Measurements from ENCODE around the gene BNIP5.
"Not testable (repeated sequence)": the region's sequence is repeated elsewhere in the genome, so short reads cannot be mapped to it uniquely, and the experiment has no call there.

The BNIP5 gene

DNA sequence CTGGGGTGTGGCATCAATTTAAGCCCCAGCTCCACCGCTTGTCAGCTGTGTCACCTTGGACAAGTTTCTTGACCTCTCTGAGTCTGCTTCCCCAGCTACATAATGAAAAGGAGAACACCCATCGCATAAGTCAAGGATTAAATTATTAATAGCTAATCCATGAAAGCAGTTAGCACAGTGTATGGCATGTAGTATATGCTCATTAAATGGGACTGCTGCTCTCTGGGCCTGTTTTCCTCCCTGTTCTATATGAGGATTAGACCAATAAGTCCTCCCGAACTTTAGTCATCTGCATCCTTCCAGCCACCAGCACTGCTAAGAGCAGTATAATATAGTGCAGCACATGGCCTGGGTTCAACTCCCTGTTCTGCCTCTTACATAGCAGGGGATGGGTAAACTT is 31.1 kb upstream of the BNIP5 start:
- DNase-seq (ENCODE audit: low read depth in 2 of 2) = no peak

DNA sequence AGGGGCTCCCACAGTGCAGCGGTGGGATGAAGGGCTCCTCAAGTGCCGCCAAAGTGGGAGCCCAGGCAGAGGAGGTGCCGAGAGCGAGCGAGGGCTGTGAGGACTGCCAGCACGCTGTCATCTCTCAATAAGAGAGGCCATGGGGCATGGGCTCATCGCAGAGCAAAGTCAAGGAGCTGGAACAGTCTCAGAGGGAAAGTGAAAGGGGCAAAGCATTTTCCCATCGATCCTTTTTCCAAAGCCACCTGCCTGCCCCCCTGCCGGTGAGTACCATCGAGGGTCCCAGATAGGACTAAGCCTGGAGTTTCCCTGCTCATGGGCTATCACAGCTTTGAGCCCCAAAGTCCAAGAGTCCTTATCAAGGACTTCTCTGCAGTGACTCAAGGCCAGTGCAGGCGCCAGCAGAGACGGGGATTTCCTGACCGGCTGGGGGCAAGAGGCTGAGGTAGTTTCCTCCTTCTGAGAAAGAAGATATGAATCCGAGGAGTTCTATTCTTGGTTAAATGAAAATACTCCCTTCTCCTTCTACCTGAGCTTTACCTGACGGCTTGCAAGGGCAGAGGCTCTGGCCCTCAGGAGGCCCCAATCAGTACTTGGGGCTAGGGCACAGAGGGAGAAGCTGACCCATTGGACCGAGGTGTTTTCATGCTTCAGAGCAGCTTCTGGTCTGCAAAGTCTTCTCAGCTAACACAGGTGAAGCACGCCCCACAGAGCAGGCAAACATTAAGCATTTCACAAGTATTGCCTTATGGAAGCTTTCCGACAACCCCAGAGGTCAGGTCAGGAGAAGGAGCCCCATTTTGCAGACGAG is 28.2 kb upstream of the BNIP5 start:
- DNase-seq (ENCODE audit: low read depth in 2 of 2) = no peak

DNA sequence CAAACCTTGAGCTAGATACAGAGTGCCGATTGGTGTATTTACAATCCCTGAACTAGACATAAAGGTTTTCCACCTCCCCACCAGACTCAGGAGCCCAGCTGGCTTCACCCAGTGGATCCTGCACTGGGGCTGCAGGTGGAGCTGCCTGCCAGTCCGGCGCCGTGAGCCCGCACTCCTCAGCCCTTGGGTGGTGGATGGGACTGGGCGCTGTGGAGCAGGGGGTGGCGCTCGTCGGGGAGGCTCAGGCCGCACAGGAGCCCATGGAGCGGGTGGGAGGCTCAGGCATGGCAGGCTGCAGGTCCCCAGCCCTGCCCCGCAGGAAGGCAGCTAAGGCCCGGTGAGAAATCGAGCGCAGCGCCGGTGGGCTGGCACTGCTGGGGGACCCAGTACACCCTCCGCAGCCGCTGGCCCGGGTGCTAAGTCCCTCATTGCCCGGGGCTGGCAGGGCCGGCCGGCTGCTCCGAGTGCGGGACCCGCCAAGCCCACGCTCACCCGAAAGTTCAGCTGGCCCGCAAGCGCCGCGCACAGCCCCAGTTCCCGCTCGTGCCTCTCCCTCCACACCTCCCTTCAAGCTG is 27.5 kb upstream of the BNIP5 start:
- not testable (repeated sequence) for DNase-seq (ENCODE audit: low read depth in 2 of 2)

DNA sequence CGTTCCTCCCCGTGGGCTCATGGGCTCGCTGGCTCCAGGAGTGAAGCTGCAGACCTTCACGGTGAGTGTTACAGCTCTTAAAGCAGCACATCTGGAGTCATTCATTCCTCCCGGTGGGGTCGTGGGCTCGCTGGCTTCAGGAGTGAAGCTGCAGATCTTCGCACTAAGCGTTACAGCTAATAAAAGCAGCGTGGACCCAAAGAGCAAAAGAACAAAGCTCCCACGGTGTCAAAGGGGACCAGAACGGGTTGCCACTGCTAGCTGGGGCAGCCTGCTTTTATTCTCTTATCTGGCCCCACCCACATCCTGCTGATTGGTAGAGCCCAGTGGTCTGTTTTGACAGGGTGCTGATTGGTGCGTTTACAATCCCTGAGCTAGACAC is 26.7 kb upstream of the BNIP5 start:
- DNase-seq (ENCODE audit: low read depth in 2 of 2) = not testable (repeated sequence)

DNA sequence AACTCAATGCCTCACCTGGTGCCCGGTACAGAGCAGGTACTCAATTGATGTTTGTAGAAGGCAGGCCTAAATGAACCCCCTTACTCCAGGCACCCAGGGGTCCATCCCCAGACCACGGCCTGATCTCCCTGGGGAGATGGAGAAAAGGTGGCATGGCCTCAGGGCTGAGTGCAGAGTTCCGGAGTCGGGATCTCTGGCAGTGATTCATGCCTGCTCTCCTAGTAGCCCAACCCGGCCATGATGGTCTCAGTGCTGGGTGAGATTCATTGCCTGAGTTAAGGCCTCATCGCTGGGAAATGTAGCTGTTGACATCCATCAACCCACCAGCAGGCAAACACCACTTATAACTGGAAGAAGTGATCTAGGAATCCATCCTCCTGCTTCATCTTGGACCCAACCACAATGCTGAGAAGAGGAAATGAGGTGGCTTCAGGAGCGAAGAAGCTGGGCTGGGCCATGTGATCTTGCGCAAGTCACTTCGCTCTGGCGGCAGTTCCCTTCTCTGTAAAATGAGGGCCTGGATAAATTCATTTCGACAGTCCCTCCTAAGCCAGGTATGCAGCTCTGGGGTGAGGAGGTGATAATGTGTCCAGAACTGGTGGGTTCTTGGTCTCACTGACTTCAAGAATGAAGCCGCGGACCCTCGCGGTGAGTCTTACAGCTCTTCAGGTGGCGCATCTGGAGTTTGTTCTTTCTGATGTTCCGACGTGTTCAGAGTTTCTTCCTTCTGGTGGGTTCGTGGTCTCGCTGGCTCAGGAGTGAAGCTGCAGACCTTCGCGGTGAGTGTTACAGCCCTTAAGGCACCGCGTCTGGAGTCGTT is 26.1 kb upstream of the BNIP5 start:
- no peak for DNase-seq (ENCODE audit: low read depth in 2 of 2)

DNA sequence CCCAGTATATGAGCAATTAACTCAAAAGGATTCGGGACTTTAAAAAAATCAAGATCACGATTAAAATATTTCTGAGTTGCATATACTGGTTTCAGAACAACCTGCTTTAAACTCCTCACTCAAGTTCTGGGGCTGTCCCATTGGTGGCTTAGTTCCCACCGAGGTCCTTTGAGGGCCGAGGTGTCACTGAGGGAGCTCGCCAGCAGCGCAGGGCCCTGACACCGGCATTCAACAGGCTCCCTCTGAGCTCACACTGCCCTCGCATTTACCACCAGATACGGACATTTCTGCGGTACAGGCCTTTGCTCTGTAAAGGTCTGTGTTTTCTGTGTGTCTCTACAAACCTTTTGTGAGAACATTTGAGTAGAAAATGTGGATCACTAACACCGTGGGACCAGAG is 24.4 kb upstream of the BNIP5 start:
- DNase-seq (ENCODE audit: low read depth in 2 of 2) = no peak

DNA sequence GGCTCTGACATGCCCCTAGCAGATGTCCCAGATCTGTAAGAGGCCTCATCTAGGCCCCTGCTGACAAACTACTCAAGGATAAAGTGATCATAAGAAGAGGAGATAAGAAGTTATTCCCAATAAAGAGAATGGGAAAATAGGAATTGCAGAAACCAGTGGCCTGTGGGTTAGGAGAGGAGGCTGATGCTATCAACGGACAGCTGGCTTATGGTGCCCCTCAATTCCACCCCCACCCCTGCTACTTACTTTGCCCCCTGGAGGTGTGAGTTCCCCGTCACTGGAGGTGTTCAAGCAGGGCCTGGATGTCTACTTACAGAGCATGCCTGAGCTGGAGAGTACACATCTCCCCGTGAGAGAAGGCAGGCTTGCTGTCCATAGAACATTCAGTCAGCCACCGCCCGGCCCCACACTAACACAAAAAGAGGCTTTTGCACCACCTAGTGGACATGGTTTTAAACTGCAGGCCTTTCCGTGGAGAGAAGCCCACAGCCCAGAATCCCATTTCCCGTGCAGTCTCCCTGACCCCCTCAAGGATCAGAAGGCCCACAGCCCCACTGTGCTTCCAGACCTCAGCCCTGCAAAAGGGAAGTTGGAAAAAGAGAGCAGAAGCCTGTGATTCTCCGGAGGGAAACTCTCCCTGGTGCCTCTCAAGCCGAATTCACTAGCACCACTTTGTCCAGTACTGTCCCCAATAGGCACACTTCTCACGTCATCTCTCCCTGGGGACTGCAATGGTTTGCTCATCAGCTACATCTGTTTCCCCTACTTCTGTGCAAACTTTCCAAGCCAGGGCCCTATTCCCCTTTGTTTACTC is 23.8 kb upstream of the BNIP5 start:
- DNase-seq (ENCODE audit: low read depth in 2 of 2) = peak; percentile 50 to 57

DNA sequence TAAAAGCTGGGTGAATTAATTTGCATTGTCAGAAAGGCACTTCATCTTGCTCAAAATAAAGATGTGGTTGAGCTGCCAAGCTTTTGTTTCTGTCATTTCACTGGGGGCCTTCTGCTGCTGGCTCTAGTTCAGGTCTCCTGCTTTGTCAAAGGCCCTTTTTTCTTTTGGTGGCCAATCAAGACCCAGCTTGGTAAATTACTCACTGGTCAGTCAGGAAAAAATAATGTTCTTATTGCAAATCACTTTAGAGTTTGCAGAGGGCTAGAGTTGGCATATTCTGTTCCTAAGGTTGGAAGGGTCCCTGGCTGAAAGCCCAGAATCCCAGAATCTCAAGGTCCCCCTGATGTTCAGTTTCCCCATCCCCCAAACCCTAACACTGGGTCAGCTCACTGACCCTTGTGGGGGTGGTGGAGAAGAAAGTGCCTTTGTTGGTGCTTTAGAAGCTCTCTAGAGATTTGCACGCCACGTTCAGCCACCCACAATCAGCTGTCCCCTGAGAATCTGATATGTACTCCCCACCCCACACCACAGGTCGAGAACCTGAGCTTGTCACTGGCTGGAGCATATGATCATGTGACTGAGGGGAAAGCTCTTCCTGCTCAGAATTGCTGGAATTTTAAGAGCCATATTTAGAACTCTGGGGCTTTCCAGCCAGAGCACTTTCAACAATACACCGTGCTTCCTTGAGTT is 21.7 kb upstream of the BNIP5 start:
- DNase-seq (ENCODE audit: low read depth in 2 of 2) = no peak

DNA sequence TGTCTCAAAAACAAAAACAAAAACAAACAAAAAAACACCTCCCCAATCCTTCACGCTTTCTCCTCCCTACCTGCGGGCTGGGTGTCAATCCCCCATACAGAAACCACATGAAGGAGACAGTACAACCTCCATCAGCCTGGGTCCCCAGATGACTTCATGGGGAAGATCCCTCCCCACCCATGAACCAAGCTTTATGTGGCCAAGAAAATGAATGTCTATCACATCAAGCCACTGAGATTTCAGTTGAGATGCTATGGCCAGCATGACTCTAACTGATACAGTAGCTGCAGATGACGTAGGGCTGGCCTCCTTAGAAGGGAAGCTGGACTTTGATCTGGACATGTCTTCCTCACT is 21.2 kb upstream of the BNIP5 start:
- DNase-seq (ENCODE audit: low read depth in 2 of 2) = no peak

DNA sequence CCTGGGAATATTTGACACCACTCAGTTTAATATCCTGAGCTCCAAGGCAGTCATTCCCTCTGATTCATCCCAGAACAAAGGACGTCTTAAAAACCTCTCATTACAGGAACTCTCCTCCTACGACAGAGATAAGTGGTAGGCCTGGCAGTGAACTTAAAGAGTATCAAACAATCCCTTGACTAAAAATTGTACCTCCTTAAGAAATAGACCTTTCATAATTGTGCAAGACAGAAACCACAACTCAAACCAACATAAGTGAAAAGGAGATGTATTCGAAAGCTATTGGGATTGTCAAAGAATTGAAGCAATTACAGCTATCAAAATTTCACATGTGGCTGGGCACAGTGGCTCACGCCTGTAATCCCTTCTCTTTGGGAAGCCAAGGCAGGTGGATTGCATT is 19.1 kb upstream of the BNIP5 start:
- DNase-seq (ENCODE audit: low read depth in 2 of 2) = no peak

DNA sequence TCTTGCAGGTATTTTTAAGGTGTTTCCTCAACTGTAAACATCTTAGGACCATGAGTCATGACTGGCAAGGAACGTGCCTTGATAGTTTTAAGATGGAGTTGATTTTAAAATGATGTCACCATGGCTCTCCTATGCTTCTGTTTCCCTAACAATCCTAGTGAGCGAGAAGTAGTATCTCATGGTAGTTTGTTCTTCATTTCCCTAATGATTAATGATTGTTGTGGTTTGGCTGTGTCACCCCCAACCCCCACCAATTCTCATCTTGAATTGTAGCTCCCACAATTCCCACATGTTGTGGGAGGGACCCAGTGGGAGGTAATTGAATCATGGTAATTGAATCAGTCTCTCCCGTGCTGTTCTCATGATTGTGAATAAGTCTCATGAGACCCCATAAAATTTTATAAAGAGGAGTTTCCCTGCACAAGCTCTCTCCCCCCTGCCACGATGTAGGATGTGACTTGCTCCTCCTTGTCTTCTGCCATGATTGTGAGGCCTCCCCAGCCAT is 16.8 kb upstream of the BNIP5 start:
- no peak for DNase-seq (ENCODE audit: low read depth in 2 of 2)

DNA sequence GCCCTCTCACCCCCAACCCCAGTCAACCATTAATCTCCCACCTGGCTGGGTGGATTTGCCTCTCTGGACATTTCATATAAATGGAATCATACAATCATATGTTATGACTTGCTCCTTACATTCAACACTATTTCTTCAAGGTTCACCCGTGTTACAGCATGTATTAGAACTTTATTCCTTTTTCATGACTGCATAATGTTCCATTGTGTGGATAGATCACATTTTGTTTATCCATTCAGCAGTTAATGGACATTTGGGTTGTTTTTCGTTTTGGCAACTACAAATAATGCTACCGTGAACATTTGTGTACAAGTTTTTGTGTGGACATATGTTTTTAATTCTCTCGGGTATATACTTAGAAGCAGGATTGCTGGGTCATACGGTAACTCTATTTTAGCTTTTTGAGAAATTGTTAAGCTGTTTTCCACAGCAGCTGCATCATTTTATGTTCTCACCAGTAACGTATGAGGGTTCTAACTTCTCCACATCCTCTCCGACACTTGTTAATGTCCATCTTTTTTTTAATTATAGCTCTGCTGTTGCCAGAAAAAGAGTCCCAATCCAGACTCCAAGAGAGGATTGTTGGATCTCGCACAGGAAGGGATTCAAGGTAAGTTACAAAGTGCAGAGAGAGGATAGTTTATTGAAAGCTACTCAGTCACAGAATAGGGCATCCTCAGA is 15.9 kb upstream of the BNIP5 start:
- DNase-seq (ENCODE audit: low read depth in 2 of 2) = no peak

DNA sequence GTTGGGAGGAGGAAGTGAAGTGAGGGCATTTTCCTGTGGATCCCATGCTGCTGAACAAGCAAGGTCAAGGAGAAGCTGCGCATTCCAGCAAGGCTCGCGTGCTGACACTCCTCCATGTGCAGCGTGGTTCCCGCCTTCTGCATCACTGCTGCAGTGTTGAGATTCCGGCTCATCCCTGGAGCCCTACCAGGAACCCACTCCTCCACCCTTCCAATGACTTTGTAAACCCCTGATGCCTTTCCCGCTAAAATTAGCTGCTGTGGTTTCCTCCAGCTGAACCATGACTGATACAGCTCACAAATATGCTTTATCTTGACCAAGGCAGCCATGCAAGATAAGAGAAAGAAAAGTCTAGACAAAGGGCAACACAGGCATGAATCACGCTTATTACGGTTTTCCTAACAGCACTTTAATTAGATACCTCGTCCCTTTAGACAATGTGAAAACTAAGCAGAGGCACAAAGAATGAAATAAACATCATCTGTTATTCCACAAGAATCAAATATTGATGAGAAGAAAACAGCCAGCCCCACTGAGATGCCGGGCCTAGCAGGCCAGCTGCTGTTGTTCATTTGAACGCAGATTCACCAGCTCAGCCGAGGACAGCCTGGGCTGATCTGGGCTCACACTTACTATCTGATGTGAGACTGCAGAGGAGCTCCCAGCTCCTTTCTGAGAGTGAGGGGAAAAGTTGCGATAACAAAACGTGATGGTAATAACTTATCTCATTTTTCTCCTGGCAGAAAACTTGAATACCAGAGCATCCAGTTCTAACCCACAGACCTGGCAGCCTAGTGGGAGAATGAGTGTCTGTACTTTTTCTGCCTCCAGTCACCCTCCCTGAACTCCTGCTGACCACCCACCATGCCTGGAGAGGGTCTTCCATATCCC is 14.2 kb upstream of the BNIP5 start:
- DNase-seq (ENCODE audit: low read depth in 2 of 2) = no peak

DNA sequence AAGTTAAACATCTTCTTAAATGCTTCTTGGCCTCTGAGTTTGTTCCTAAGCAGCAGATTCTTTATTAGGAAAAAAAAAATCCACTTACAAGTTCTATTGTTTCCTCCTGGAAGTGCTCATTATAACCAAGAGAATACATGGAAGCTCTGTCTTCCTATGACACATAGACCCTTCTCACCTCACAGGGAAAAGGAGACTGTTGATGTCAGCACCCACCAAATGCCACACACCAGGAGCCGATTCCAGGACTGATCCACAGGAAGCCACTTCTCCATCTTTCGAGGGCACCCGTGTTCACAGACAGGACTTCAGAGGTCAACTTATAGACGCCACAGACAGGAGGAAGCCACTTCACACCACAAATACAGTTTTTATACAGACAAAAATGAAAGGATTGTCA is 13.4 kb upstream of the BNIP5 start:
- DNase-seq (ENCODE audit: low read depth in 2 of 2) = no peak

DNA sequence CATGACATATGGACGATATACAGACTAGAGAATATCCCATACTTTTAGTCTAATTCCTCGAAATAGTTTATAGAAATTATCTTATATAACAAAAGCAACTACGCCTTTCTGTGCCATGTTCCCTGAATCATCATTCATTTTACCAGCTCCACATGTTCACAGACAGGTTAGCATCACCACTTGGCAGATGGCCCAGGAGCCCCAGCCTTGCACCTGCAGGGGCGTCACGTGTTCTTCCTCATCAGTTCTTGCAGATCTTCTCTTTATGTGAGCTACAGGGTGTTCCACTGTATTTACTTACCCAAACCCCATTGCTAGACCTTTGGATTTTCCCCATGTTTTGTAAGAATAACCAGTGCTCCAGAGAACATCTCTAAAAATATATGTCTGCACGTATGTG is 12.6 kb upstream of the BNIP5 start:
- DNase-seq (ENCODE audit: low read depth in 2 of 2) = no peak

DNA sequence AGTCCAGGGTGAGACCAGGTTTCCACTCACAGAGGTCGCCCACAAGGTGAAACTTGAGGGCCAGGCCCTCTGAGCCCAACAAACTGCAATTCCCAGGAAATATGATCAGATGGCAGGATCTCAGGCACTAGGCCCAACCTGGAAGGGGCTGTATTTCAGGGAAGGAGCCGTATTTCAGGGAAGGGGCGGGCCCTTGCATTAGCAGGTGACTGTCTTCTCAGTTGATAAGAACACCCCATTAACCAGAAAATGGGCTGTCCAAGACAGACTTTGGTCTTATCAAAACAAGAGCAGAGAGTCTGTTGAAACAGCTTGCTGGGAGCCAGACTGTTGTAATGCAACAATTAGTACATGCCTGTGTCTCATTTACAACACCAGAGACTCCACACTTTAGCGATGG is 10.9 kb upstream of the BNIP5 start:
- DNase-seq (ENCODE audit: low read depth in 2 of 2) = no peak

DNA sequence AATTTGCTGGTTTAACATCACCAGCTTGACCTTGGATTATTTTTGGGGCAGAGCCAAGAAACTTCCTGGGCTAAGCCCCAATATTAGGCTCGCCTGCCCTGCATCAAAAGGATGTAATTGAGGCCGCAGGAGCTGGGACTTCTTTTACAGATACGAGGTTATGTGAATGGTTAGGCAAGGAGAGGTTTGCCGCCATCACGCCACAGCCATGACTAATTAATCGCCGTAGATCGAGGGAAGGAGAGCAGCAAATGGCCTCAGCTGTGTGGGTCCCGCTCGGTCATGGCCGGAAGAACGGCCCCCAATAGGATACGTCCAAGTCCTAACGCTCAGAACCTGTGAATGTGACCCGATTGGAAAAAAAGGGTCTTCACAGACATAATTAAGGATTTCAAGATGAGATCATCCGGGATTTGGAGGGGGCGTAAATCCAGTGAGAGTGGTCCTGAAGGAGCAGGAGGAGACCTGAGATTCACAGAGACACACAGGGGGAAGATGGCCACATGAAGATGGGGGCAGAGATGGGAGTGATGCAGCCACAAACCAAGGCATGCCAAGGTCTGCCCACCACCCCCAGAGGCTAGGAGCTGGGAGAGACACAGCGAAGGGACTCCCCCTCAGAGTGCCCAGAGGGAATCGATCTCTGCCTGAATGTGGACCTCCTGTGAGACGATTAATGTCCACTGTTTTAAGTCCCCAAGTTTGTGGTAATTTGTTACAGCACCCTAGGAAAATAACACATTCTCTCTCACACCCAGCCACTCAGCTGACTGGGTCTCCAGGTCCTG is 10.0 kb upstream of the BNIP5 start:
- no peak for DNase-seq (ENCODE audit: low read depth in 2 of 2)

DNA sequence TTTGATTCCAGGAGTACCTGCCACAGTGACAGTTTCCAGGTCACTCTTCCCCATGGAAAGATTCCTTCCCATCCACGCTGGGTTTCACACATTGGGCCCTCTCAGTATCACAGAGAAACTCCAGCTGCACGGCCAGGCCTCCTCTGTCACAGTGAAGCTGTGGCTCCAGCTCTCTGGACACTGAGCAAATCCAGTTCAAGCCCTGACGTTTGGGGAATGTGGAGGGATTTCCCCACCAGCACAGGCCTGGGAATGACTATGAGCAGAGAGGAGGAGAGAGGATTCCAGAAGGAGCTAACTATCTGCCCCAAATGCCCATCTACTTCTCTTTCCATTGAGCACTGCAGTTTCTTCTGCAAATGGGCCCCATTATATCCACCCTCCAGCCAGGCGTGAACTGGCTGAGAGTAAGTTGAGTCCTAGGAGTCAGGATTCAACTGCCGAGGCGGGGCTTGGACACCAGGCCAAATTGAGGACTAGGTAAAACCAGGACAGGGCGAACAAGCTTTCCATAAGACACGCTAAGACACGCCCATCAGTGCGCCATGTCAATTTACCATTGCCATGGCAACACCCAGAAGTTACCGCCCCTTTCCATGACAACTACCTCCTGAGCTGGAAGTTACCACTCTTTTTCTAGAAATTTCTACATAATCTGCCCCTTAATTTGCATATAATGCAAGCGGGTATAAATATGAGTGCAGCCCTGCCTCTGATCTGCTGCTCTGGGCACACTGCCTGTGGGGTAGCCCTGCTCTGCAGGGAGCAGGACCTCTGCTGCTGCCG is 9.2 kb upstream of the BNIP5 start:
- DNase-seq (ENCODE audit: low read depth in 2 of 2) = no peak
